Stomach (tissue), 9 donors: ENCODE measurements around the gene CLIC5. TPM values are rescaled to one million over a fixed set of nuclear protein-coding genes. Genes with fewer than 3 reads are reported as not detected.

Source experiments
- DNase-seq, 2 donors: peaks; one replicate each; pipeline versions ENCODE4 v3.0.0 to v3.0.0-alpha.2; 2013 to 2019
- H3K27ac ChIP-seq, 5 donors: fragments of 200-600 bp in 4 of 5; sonication (generic) in 4 of 5; one replicate each; pipeline ENCODE4 v1.5.1; 2013 to 2019; ENCODE audit warnings: mild to moderate bottlenecking in 1 of 5, moderate library complexity in 1 of 5
- H3K27me3 ChIP-seq, 3 donors: fragments of 200-600 bp; sonication (generic); one replicate each; pipeline ENCODE4 v1.5.1; 2017 to 2019; ENCODE audit warnings: mixed run types in 1 of 3
- H3K36me3 ChIP-seq, 4 donors: fragments of 200-600 bp; sonication (generic); 1 replicate in 3 of 4; 2 replicates in 1 of 4; pipeline ENCODE4 v1.5.1; 2016 to 2019
- H3K4me1 ChIP-seq, 4 donors: fragments of 200-600 bp; sonication (generic); one replicate each; pipeline ENCODE4 v1.5.1; 2016 to 2019
- H3K4me3 ChIP-seq, 4 donors: fragments of 200-600 bp; sonication (generic) in 3 of 4; one replicate each; pipeline ENCODE4 v1.5.1; 2016 to 2019; ENCODE audit warnings: mild to moderate bottlenecking in 1 of 4
- H3K9me3 ChIP-seq, 4 donors: fragments of 200-600 bp; sonication (generic); one replicate each; pipeline ENCODE4 v1.5.1; 2016 to 2019
- EP300 ChIP-seq: sonication (generic); formaldehyde crosslinking; IDR thresholded peaks from one replicate; pipeline ENCODE4 v1.6.1; 2017; ENCODE audit warnings: antibody characterized with exemption
- POLR2A ChIP-seq, 4 donors: fragments of 450-650 bp; IDR thresholded peaks; one replicate each; pipeline ENCODE4 v1.6.1; 2016; ENCODE audit warnings: antibody characterized with exemption in 4 of 4, control low read depth in 2 of 4, mild to moderate bottlenecking in 1 of 4, moderate library complexity in 1 of 4
- POLR2AphosphoS5 ChIP-seq, 3 donors: sonication (generic); formaldehyde crosslinking; IDR thresholded peaks; one replicate each; pipeline ENCODE4 v1.6.1; 2016; ENCODE audit warnings: antibody characterized with exemption in 3 of 3
- WGBS, 5 donors: extraction: QIAGEN DNeasy Blood & Tissue Kit in 3 of 5; methylation state at CpG; one replicate each; pipeline versions ENCODE4 v1.1.5 to v1.1.7; 2013 to 2018; 5-methylcytosine and 5-hydroxymethylcytosine counted together
- intact Hi-C: fragments of 100-400 bp; cut with DNase I; formaldehyde crosslinking; loops from one replicate; pipeline ENCODE4 v1.15.1; 2023; ENCODE audit warnings: low total_unique reads
- polyA plus RNA-seq, 3 donors: library from polyadenylated mRNA; stranded (reverse); fragments of 200-250 nt; gene quantifications; one replicate each; pipeline ENCODE4 v1.2.3, GENCODE V29; 2013
- total RNA-seq, 5 donors: library from RNA; depleted of rRNA; stranded (reverse); fragments of >200 nt; gene quantifications; one replicate each; pipeline versions ENCODE4 v1.1.0 to v1.2.3, GENCODE V29; 2014 to 2016
- TF ChIP-seq, protein P1 (sequence below), 7 experiments: fragments of 450-650 bp in 4 of 7; fragments of 200-600 bp in 3 of 7; sonication (generic) in 3 of 7; IDR thresholded peaks; one replicate each; pipeline ENCODE4 v1.5.1; 2016 to 2019; ENCODE audit warnings: antibody characterized with exemption in 7 of 7, control low read depth in 2 of 7, mild to moderate bottlenecking in 1 of 7
- donor health status: healthy with polysubstance abuse.
- donor health status: Bipolar disorder and iron deficiency.
- donor health status: healthy.

Gene CLIC5
- total and polyA plus RNA-seq, 8 donors: 0.19 to 30.4 (median 2.0) TPM; not detected in 1

- TF ChIP-seq POLR2A (IDR thresholded peaks at IDR 0.05): no peak
- TF ChIP-seq EP300: no peak
- no peak for TF ChIP-seq POLR2AphosphoS5 (IDR thresholded peaks at IDR 0.05)
- TF ChIP-seq, protein P1, sequence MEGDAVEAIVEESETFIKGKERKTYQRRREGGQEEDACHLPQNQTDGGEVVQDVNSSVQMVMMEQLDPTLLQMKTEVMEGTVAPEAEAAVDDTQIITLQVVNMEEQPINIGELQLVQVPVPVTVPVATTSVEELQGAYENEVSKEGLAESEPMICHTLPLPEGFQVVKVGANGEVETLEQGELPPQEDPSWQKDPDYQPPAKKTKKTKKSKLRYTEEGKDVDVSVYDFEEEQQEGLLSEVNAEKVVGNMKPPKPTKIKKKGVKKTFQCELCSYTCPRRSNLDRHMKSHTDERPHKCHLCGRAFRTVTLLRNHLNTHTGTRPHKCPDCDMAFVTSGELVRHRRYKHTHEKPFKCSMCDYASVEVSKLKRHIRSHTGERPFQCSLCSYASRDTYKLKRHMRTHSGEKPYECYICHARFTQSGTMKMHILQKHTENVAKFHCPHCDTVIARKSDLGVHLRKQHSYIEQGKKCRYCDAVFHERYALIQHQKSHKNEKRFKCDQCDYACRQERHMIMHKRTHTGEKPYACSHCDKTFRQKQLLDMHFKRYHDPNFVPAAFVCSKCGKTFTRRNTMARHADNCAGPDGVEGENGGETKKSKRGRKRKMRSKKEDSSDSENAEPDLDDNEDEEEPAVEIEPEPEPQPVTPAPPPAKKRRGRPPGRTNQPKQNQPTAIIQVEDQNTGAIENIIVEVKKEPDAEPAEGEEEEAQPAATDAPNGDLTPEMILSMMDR (IDR thresholded peaks at IDR 0.05): no peak
- no peak for DNase-seq
- 91 to 96% (median 93%) methylated on average over 15 of the region's 15 CpGs for WGBS, 5 donors
- Histone ChIP-seq H3K36me3 (no peaks in the 10 kb centered on the region), H3K4me3 (no peak overlapping the region), H3K27me3 (no peaks in the 10 kb centered on the region), H3K27ac (no peak overlapping the region), H3K9me3 (no peaks in the 10 kb centered on the region), H3K4me1 (no peaks in the 10 kb centered on the region)
- intact Hi-C loops: no loop called here
Observed at GRCh38 chr6:45902984-45903383, 112.7 kb downstream of the CLIC5 start.

DNA sequence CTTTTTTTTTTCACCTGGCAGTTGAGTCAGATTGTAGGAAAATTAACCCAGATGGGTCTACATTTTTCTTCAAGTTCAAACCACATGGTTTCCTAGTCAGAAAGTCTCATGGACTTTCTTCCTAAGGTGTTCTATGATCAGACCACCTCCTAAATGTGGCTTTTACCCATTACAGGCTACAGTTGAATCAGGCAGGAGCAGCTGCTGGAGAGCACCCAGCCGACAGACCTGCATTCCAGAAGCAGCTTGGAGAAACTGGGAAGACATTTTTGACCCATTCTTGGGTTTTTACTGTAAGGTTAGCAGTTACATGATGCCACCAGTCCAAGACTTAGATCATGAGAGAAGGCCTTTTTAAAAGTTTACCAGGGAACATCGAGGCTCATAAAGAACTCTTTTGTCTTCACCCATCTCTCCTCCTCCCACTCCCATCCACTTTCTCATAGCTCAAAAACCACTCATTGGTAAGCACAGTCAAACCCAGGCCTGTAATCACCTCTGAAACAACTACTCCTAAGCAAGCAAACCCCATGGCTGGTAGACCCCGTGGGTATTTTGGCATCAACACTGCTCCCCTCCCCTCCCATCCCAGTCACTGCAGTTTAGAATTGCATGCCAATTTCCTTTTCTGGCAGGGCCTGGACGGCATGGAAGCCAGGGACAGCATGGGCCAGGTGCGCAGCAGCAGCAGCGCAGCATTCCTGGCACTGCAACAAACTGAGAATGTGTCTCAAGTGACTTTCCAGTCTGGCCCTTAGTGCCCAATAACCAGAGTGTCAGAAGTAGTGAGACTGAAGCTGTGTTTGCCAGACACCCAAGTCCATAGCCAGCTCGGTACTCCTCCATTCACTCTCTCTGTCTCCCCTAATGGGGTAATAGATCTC, 113.7 kb downstream of the CLIC5 start:
- Histone ChIP-seq H3K4me1 (no peaks in the 10 kb centered on the region), H3K27me3 (no peaks in the 10 kb centered on the region), H3K36me3 (no peaks in the 10 kb centered on the region), H3K27ac (no peak overlapping the region), H3K4me3 (no peak overlapping the region), H3K9me3 (no peaks in the 10 kb centered on the region)
- 82 to 91% (median 85%) methylated on average over 7 of the region's 7 CpGs for WGBS, 5 donors
- DNase-seq: no peak
- TF ChIP-seq, protein P1 (IDR thresholded peaks at IDR 0.05): no peak
- TF ChIP-seq POLR2A (IDR thresholded peaks at IDR 0.05): no peak
- intact Hi-C loops: no loop called here

DNA sequence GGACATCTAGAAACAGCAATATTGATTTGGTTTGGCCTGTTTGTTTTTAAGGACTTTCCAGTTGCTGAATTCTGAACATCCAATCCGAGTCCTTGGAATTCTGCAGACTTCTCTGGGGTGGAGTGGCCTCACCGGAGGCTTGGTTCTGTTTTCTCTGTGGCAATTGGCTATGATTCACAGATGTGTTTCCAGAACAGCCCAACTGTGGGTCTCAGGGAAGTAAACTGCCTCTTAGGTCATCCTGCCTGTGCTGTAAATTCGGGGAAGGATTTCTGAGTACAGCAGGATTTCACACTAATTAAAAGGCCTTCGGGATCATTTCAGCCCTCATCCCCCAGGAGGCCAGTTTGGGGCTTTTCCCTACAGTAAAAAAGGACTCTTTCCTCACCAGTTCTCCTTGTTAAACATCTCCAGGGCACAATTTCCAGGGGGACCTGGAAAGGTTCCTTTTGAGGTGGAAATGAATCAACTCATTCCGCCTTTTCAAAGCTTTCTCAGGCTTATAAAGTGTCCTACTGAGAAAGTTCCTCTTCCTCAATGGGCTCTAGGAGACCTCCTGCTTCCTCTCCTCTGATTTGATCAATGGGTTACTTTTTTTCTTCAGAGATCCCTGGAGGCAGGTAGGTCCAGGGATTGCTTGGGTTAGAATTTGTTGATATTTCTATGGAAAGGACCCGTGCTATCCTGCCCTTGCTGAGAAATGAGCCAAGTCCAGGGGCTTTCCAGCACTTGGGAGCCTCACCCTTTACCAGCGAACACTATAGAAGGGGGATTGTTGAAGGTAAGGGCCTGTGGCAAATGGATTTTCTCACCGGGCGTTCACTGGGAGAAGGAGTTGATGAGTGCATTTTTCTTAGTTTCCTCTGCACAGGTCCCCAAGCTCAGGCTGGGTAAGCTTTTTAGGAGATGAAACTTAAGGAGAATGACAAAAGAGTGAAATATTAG, 114.6 kb downstream of the CLIC5 start:
- no peak overlapping the region for H3K27ac ChIP-seq
- intact Hi-C loops: no loop called here
- DNase-seq: no peak

GRCh38 chr6:45899683-45899946, 116.0 kb downstream of the CLIC5 start:
- no peak for DNase-seq
- H3K4me3 ChIP-seq: no peak overlapping the region
- no peaks in the 10 kb centered on the region for H3K9me3 ChIP-seq
- intact Hi-C loops: no loop called here
- H3K4me1 ChIP-seq: no peaks in the 10 kb centered on the region
- no peaks in the 10 kb centered on the region for H3K27me3 ChIP-seq
- WGBS, 5 donors: 74 to 84% (median 82%) methylated on average over 4 of the region's 4 CpGs
- TF ChIP-seq EP300 (no peak), POLR2A (IDR thresholded peaks at IDR 0.05) (no peak)
- TF ChIP-seq, protein P1 (IDR thresholded peaks at IDR 0.05): no peak
- no peaks in the 10 kb centered on the region for H3K36me3 ChIP-seq
- H3K27ac ChIP-seq: no peak overlapping the region

More for the DNA sequence above, 114.6 kb downstream of the CLIC5 start:
- 72 to 79% (median 74%) methylated on average over 9 of the region's 9 CpGs for WGBS, 5 donors
- H3K27me3 ChIP-seq: no peaks in the 10 kb centered on the region
- no peak for TF ChIP-seq POLR2A (IDR thresholded peaks at IDR 0.05)
- TF ChIP-seq POLR2AphosphoS5 (IDR thresholded peaks at IDR 0.05): no peak
- TF ChIP-seq EP300: no peak
- TF ChIP-seq, protein P1 (IDR thresholded peaks at IDR 0.05): no peak
- no peak overlapping the region for H3K4me3 ChIP-seq
- no peaks in the 10 kb centered on the region for H3K36me3 ChIP-seq
- H3K4me1 ChIP-seq: no peaks in the 10 kb centered on the region
- H3K9me3 ChIP-seq: no peaks in the 10 kb centered on the region
